NK-92 (cell line): ENCODE measurements around the gene PARD3.
"Not testable (repeated sequence)": the region's sequence is repeated elsewhere in the genome, so short reads cannot be mapped to it uniquely, and the experiment has no call there.

Source experiments
- DNase-seq: peaks from one replicate; lab custom pipeline; 2025; ENCODE audit not compliant: unreplicated experiment; lab: John Stamatoyannopoulos, UW

PARD3 gene

DNA sequence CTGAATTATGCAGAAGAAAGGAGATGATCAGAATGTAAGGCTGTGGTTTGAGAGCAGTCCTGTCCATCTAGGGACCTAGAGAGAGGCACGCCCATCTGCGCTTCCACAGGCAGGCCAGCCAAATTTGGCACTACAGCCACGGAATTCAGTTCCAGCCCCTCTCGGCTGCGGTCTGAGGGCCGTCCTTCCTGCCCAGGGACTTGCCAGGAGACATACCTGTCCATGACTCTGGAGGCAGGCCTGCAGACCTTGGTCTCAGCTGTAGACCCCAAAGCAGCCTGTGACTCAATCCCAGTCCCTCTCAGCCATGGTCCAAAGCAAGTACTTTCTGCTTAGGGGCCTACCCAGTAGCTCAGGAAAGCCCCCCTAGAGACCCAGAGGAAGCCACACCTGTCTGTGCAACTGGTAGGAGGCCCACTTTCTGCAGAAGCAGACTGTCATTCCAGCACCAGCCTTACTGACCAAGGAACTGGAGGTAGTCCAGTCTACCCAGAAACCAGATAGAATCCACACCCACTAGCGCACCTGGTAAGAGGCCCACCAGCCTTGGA, 720.9 kb downstream of the PARD3 start:
- no peak for DNase-seq

- DNase-seq, result no peak
Observed at GRCh38 chr10:34092891-34093290, 722.2 kb downstream of the PARD3 start.

- no peak for DNase-seq
Observed at GRCh38 chr10:34091635-34092195, 723.4 kb downstream of the PARD3 start.

DNA sequence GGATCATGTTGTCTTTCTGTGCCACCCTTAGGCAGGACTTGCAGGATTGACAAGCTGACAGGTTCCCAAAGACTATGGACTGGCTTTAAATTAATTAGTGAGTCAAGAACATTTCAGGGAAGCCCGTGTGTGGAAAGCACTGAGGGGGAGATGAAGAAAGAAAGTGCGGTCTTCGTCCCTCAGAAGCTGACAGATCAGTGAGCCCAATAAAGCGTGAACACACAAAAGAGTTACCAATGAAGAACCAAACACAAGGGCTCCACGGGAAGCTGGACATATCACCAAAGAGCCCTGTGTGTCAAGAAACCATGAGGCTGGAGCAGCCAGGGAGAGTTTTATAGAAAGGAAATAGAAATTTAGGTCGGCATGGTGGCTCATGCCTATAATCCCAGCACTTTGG, 725.8 kb downstream of the PARD3 start:
- no peak for DNase-seq

- no peak for DNase-seq
Observed at GRCh38 chr10:34088208-34088794, 726.8 kb downstream of the PARD3 start.

DNA sequence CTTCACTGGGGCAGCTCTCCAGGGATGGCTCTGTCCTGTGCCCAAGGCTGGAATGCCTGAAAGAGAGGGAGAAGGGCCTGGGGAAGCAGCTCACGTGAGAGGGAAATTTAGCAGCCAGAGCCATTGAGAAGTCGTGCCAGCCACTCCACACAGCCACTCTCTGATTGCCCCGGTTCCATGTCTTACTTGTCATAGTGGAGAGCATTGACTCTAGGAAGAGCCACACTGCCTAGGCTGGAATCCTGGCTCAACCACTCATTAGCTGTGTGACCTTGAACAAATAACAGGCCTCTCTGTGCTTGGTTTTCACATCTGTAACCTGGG, 728.0 kb downstream of the PARD3 start:
- no peak for DNase-seq

- no peak for DNase-seq
Observed at GRCh38 chr10:34083567-34083966, 731.5 kb downstream of the PARD3 start.

DNA sequence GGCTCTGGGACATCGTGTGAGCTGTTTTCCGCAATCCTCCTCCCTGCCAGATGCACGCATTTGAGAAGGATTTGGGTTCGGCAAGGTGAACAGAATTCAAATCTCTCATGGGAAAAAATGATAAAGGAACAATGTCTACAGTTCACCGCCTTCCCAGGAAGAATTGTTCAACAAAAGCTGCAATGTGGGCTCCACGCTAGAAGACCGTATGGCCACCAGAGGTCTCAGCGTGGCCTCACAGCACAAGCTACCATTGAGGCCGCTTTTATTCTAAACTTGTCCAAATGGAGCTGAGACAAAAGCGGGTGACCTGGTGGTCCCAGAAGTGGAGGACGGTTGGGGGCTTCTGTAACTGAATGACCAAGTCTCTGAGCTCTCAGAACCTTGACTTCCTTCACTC, 733.1 kb downstream of the PARD3 start:
- no peak for DNase-seq

GRCh38 chr10:34081347-34081743, 733.8 kb downstream of the PARD3 start:
- DNase-seq, result no peak

GRCh38 chr10:34080485-34081346, 734.4 kb downstream of the PARD3 start:
- DNase-seq, result no peak

DNA sequence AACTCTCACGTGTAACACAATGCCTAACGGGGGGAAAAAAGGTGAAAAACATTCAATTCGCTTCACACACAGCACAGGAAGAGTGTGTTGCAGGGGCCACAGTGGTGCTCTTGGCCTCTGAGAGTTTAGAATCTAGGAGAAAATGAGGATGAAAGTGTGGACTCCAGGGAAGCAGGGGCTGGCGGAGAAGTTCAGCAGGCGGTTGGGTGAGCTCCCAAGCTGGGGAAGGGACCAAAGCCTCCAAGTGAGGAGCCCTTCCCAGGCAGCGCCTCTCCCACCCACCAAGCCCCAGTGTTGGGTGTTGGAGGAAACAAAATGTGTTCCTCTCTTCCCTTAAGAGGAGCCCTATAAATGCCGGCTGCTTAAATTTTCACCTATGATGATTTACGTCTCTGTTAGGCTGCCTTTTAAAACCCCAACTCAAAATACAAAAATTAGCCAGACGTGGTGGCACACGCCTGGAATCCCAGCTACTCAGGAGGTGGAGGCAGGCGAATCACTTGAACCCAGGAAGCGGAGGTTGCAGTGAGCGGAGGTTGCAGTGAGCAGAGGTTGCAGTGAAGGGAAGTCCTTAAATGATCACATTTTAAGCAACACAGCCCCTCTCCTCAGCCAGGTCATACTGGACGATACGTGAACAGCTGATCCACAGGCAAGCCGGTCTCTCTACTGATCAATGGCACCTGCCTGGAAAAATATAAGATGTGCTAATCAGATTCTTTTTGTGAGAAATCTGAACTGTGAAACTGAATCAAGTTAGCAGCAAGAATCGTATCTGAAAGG, 735.2 kb downstream of the PARD3 start:
- no peak for DNase-seq

DNA sequence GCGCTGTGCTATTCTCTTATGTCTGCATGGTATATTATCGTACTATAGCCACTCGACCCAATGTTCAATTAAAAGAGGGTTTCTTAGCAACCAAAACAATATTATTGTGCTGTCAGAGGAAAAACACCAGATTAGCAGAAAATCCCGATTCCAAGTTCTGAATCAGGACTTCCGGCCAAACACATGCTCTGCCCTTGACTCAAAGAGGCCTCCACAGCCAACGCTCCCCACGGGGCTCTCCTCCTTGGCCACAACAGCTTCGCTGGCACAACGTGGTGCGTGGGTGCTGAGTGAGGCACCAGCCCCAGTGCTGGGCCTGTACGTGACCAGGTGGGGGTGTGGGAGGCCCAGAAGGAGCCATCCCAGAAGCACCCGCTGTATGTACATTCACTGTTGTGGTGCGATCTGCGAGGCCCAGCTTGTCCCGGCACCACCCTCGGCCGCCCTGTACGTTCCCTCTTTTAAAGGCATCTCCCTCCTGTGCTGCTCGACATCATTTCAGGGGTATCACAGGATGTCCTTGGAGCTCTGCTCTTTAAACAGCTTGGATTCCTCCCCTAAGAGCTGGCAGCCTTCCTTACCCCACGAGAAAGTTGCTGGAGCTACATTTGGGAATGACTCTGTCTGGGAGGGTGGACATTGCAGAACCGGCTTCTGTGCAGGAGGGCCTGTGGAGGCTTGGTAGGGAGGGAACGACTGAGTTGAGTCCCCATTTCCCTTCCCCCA, 736.2 kb downstream of the PARD3 start:
- DNase-seq, result no peak

DNA sequence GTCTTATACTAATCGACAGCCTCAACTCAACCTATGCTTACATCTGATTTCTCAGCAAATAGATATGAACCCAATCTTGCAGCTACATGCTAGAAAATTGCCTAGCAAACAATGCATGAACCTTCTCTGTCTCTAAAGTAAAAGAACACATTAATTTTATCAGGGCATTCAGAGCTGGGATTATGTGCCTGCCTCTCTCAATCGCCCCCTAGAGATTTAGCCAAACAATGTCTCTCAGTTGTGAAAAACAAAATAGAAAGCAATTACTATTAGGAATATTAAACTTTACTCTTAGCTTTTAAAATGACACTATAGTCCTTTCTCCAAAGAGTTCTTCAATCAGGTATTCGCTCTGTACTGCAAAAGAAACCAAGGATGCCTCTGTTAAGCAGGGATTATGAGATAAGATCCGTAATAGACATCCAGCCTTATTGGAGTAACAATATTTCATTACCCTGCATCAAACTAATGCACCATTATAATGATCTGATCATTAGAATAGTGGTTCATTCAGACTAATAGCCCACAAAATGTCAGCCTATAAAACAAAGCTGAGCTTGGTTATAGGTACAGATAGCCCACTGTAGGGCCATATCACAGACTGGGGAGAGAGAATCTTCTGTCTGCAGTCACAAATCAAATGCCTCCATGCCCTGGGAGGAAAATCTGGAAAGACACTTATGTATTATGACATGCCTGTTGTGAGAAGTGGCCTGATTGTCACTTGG, 736.9 kb downstream of the PARD3 start:
- DNase-seq, result no peak

GRCh38 chr10:34076443-34076842, 738.7 kb downstream of the PARD3 start:
- DNase-seq, result no peak

GRCh38 chr10:34075254-34075926, 739.7 kb downstream of the PARD3 start:
- DNase-seq, result no peak

GRCh38 chr10:34074051-34074450, 741.0 kb downstream of the PARD3 start:
- no peak for DNase-seq

- DNase-seq, result not testable (repeated sequence)
Observed at GRCh38 chr10:34067741-34068140, 747.4 kb downstream of the PARD3 start.

DNA sequence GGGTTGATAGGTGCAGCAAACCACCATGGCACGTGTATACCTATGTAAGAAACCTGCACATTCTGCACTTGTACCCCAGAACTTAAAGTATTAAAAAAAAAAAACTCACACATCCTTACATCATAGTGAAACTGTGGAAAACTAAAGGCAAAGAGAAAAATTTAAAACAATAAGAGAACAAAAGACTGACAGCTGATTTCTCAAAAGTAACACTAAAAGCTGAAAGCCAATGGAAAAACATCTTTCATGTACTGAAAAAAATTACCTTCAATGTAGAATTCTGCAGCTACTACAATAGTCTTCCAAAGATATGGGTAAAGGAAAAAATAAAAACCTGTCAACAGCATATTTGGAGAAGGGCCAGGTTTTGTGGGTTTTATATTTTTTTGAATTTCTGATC, 751.5 kb downstream of the PARD3 start:
- DNase-seq, result no peak

GRCh38 chr10:34061841-34062240, 753.3 kb downstream of the PARD3 start:
- DNase-seq, result no peak
